ENCODE measurements around the gene CTSA.

DNA sequence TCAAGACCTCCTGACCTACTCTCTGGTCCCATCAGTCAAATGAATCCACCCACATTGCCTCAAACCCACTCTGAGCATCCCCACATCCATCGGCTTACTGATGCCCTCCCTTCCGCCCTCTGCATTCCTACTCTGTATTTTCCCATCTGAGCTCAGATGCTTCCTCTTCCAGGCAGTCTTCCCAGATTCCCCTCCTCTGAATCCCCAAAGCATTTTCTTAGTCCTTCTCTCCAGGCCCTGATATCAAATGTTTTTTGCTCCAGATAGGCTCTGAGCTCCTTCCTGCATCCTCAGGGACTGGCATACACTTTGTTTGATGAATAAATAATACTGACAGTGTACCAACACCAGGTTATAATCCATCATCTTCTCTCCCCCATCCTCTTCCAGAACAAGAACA lies 16.9 kb downstream of the CTSA start:
- TF ChIP-seq, protein P1, sequence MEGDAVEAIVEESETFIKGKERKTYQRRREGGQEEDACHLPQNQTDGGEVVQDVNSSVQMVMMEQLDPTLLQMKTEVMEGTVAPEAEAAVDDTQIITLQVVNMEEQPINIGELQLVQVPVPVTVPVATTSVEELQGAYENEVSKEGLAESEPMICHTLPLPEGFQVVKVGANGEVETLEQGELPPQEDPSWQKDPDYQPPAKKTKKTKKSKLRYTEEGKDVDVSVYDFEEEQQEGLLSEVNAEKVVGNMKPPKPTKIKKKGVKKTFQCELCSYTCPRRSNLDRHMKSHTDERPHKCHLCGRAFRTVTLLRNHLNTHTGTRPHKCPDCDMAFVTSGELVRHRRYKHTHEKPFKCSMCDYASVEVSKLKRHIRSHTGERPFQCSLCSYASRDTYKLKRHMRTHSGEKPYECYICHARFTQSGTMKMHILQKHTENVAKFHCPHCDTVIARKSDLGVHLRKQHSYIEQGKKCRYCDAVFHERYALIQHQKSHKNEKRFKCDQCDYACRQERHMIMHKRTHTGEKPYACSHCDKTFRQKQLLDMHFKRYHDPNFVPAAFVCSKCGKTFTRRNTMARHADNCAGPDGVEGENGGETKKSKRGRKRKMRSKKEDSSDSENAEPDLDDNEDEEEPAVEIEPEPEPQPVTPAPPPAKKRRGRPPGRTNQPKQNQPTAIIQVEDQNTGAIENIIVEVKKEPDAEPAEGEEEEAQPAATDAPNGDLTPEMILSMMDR (IDR thresholded peaks at IDR 0.05), result no peak
- TF ChIP-seq POLR2A (IDR thresholded peaks at IDR 0.05) (no peak), EP300 (IDR thresholded peaks at IDR 0.05) (no peak), POLR2AphosphoS5 (IDR thresholded peaks at IDR 0.05) (no peak)

Measured in upper lobe of left lung (tissue), 4 donors.